Activated naive CD4-positive, alpha-beta T cell treated with anti-CD3 and anti-CD28 coated beads, Interleukin-2, amount 50 U/mL, for 72 hours (primary cell): ENCODE results near the gene FAM124A. TPM values are rescaled to one million over a fixed set of nuclear protein-coding genes. Genes with fewer than 3 reads are reported as not detected.

Experiments used
- ATAC-seq, 2 donors: fragments of 150-1000 bp; cut with Tn5 transposase; 2 replicates each; pipeline ENCODE4 v1.10.0; 2021; ENCODE audit warnings: mild to moderate bottlenecking in 2 of 2, moderate library complexity in 2 of 2
- DNase-seq, 2 donors: peaks; one replicate each; pipeline ENCODE4 v3.0.0; 2021 to 2022; ENCODE audit warnings: low spot score in 2 of 2
- H3K27ac Mint-ChIP-seq, 2 donors: one replicate each; pipeline ENCODE4 v1.8.0; 2022; ENCODE audit warnings: mild to moderate bottlenecking in 2 of 2, mixed read lengths in 2 of 2
- H3K36me3 Mint-ChIP-seq, 2 donors: one replicate each; pipeline ENCODE4 v1.8.0; 2022; ENCODE audit warnings: mixed read lengths in 2 of 2
- H3K9me3 Mint-ChIP-seq, 2 donors: one replicate each; pipeline ENCODE4 v1.8.0; 2022; ENCODE audit warnings: mixed read lengths in 2 of 2
- total RNA-seq, 2 donors: library from RNA; stranded (reverse); gene quantifications; one replicate each; pipeline ENCODE4 v1.2.3, GENCODE V29; 2022

FAM124A gene
- total RNA-seq, 2 donors from 2014 or later, result 0.09 to 0.35 TPM

- no peak for DNase-seq
- ATAC-seq, result no peak
- Mint-ChIP-seq H3K27ac (no peak overlapping the region), H3K9me3 (no peaks in the 10 kb centered on the region), H3K36me3 (no peaks in the 10 kb centered on the region)
Observed at GRCh38 chr13:51208716-51209115, 13.5 kb upstream of the FAM124A start.

DNA sequence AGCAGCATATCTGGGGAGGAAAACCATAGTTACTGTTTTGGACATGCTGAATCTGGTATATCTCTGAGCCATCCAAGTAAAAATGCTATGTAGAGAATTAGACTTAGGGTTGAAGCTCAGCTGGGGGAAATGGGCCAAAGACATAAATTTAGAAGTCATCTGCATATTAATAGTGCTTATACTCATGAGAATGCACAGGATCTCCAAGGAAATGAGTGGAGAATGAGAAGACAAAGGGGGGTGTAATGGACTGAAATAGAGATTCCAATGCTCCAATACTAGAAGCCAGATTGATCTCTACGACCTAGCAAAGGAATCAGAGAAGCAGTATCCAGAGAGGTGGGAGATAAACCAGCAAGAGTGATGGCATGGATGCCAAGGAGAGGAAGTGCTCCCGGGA lies 10.3 kb upstream of the FAM124A start:
- Mint-ChIP-seq H3K36me3 (no peaks in the 10 kb centered on the region), H3K27ac (no peak overlapping the region), H3K9me3 (no peaks in the 10 kb centered on the region)
- no peak for ATAC-seq
- no peak for DNase-seq

- DNase-seq, result no peak
- Mint-ChIP-seq H3K27ac (no peak overlapping the region), H3K9me3 (no peaks in the 10 kb centered on the region), H3K36me3 (no peaks in the 10 kb centered on the region)
- ATAC-seq, result no peak
Observed at GRCh38 chr13:51212758-51213157, 9.4 kb upstream of the FAM124A start.

DNA sequence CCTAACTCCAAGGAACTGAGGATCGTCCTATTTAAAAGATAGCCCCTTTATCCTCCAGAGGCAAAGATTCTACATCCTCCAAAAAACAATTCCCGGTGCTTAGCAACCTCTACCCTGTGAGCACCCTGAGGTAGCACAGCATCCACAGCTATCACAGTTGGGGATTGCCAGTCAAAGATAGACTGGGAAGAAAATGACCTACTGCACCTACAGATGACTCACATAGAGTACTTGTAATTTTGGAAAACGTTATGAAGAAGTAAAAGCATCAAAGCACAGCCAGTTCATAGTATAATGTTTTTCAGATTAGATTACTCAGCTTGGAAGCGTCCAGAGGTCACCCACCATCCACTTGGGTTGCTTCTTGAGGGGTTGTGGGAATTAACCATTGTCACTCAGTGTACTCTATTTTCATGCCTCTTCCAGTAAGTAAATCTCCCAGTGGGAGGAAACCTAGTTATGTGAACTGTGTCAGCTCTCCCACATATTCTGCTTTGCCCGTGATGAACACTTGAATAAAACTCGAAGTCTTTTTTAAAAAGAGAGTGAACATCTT lies 8.9 kb upstream of the FAM124A start:
- no peak for DNase-seq
- Mint-ChIP-seq H3K36me3 (no peaks in the 10 kb centered on the region), H3K27ac (no peak overlapping the region), H3K9me3 (no peaks in the 10 kb centered on the region)
- peak in 1 of 2 donors; percentile 38 for ATAC-seq

DNA sequence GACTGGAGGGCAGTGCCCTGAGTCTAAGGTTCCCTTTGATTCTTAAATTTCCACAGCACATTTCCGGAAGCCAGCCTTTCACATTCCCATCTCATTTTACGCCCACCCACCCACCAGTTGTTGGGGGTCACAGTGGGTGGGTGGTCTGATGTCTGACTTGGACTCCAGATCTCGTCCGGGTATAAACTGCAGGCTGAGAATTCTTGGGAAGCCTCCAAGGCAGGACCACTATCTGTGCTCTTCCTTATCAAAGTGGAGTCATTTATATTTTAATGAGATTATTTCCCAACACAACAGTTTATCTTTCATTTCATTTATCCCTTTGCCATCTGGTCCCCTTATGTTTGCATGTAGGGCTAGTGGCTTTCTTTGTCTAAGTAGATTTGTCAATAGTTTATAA lies 3.6 kb upstream of the FAM124A start:
- Mint-ChIP-seq H3K27ac (no peak overlapping the region), H3K9me3 (no peaks in the 10 kb centered on the region), H3K36me3 (peaks cover 0 to under 1% of the 10 kb centered on the region in 2 donors)
- DNase-seq, result no peak
- ATAC-seq, result no peak

DNA sequence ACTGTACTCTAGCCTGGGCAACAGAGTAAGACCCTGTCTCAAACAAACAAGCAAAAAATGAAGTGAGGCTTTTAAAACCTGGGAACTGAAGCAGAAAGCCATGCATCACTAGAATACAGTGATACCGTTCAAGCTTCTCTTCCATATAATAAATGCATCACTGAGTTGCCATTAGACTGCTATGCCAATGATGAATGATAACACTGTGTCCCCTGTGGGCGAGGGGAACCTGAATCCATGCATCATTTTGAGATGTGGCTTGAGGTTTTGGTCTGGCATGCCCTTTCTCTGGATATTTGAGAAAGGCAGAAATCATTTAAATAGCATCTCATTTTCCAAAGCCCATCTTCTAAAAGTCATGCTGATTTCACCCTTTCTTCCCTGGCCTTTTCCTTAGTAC lies 1.5 kb upstream of the FAM124A start:
- Mint-ChIP-seq H3K27ac (no peak overlapping the region), H3K9me3 (no peaks in the 10 kb centered on the region), H3K36me3 (peaks cover 0 to 4% of the 10 kb centered on the region in 2 donors)
- ATAC-seq, result no peak
- DNase-seq, result no peak

- ATAC-seq, result no peak
- Mint-ChIP-seq H3K27ac (no peak overlapping the region), H3K9me3 (no peaks in the 10 kb centered on the region), H3K36me3 (peaks cover 0 to 4% of the 10 kb centered on the region in 2 donors)
- DNase-seq, result no peak
Observed at GRCh38 chr13:51221108-51221507, 1.1 kb upstream of the FAM124A start.

GRCh38 chr13:51221674-51222036 lies 543 bp upstream of the FAM124A start:
- no peaks in the 10 kb centered on the region for H3K9me3 Mint-ChIP-seq
- peaks cover 0 to 4% of the 10 kb centered on the region in 2 donors for H3K36me3 Mint-ChIP-seq
- DNase-seq (peak in 1 of 2 donors; percentile 17), ATAC-seq (no peak)
- no peak overlapping the region for H3K27ac Mint-ChIP-seq

DNA sequence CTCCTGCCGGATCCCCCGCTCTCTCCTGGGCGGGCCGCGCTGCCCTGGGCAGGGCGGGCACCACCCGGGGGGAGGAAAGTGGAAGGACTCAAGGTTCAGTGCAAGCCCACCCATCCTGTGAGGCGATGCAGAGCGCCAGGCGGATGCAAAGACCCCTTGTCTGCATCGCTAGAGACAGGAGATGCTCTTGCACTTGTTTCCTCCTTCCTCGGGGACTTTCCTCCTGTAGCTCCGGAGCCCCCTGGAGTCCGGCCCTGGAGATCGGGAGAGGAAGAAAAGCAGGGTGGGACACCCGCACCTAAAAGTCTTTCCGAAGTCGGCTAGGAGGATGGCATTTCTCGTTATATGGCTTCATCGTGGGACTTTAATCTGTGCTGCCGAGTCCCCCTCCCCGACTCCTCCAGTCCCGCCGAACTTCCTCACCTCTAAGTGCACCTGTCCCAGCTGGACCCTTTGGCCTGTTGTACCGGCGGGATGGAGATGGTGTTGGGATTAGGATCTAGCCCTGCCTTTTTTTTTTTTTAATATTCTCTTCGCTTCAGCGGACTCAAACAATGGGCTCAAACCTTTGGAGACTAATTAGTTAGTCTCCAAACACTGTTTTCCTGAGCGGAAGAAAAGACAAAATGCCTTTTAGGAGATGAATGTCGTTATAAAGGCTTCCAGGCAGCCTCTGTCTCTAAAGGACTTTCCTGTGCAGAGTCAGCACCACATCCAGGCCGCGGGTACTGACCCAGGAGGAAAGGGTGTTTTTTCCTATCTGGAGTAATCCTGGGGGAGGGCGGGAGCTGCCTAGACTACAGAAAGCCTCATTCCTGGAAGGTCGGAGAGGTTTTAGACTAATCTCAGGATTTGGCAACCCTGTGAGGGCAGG lies 725 bp downstream of the FAM124A start:
- DNase-seq (peak in 1 of 2 donors; percentile 7), ATAC-seq (peak in 1 of 2 donors; percentile 28)

GRCh38 chr13:51223560-51224270 lies 1.5 kb downstream of the FAM124A start:
- ATAC-seq, result no peak
- Mint-ChIP-seq H3K9me3 (no peaks in the 10 kb centered on the region), H3K36me3 (peaks cover 0 to 4% of the 10 kb centered on the region in 2 donors), H3K27ac (no peak overlapping the region)
- no peak for DNase-seq

More for the DNA sequence above, 725 bp downstream of the FAM124A start:
- no peaks in the 10 kb centered on the region for H3K9me3 Mint-ChIP-seq
- no peak overlapping the region for H3K27ac Mint-ChIP-seq
- peaks cover 0 to 4% of the 10 kb centered on the region in 2 donors for H3K36me3 Mint-ChIP-seq

DNA sequence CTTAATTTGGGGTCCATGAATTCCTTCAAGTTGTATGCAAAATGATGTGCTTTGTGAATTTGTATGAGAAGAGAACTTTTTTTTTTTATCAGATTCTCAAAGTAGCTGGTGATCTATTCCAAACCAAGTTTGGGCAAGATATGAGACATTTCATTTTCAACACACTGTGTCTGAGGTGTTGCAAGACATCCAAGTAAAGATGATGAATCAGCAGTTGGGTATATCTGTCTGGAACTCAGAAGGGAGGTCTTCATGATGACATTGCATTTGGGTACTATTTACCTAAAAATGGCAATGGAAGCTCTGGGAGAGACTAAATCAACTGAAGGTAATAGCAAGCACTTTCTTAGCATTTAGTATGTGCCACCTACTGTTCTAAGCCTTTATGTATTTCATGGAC lies 2.8 kb downstream of the FAM124A start:
- Mint-ChIP-seq H3K27ac (no peak overlapping the region), H3K9me3 (no peaks in the 10 kb centered on the region), H3K36me3 (peaks cover 0 to 4% of the 10 kb centered on the region in 2 donors)
- ATAC-seq (no peak), DNase-seq (no peak)

GRCh38 chr13:51227404-51227803 lies 5.2 kb downstream of the FAM124A start:
- H3K9me3 Mint-ChIP-seq, result no peaks in the 10 kb centered on the region
- no peak overlapping the region for H3K27ac Mint-ChIP-seq
- H3K36me3 Mint-ChIP-seq, result peaks cover 0 to 4% of the 10 kb centered on the region in 2 donors
- DNase-seq (no peak), ATAC-seq (no peak)

DNA sequence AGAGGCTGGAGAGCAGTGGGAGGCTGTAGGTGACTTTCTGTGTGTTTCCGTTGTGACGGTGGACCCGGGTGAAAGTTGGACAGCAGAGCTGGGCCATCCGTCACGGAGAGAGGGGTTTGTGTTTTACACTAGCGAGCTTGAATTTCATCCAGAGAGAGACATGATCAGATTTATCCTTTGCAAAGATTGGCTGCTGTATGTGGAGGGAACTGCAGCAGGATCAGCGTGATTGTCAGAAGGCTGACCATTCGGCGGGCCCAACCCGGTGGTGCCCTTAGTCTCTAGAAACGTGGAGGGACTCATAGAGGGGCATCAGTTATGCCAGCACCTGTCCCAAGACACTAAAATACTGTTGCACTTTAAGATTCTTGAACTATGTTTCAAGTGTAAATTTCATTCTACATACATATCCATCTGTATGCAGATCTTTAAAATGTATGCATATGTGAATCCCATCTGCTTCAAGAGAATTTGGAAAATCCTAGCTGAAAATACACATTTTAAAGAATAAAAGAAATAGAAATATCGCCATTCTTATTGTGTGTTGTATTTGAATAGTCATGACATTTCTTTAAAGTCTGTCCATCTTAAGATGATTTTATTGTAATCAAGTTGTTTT lies 7.0 kb downstream of the FAM124A start:
- DNase-seq (no peak), ATAC-seq (no peak)
- no peaks in the 10 kb centered on the region for H3K36me3 Mint-ChIP-seq
- H3K9me3 Mint-ChIP-seq, result no peaks in the 10 kb centered on the region
- H3K27ac Mint-ChIP-seq, result no peak overlapping the region

DNA sequence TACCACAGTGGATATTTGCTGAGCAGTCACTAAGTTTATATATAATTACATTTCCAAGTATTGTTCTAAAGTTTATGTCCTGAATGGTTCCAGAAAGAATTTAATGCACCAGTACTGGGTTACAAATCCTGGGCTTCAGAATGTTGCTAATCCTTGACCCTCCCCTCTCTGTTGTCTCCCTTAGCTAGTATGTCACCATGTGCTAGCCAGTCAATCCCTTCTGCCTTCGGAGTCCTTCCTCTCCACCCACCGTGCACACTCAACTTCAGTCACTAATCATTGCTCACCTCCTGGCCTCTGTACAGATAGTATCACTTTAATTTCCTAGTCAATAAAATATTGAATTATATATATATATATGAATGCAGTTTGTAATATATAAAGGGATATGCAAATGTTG lies 7.5 kb downstream of the FAM124A start:
- Mint-ChIP-seq H3K27ac (no peak overlapping the region), H3K36me3 (no peaks in the 10 kb centered on the region), H3K9me3 (no peaks in the 10 kb centered on the region)
- DNase-seq, result no peak
- no peak for ATAC-seq

GRCh38 chr13:51230477-51231105 lies 8.4 kb downstream of the FAM124A start:
- ATAC-seq (no peak), DNase-seq (no peak)
- H3K27ac Mint-ChIP-seq, result no peak overlapping the region
- H3K36me3 Mint-ChIP-seq, result no peaks in the 10 kb centered on the region
- H3K9me3 Mint-ChIP-seq, result no peaks in the 10 kb centered on the region

DNA sequence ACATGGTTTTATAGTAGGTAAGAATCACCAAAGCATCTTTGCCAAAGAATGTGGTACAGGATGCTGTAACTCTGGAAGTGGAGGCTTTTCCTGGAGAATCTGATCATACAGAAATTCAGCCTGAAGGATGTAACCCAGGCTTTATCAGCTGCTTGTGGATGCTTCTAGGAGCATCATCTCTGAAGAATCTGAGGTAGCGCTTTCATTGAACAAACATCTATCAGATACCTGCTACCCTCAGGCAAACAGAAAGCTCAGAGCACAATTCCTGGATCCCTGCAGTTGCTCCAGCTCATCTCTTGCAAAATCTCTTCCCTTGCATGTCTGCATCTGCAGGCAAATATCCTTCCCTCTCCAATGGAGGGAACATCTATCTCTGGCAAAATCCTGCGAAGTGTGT lies 9.3 kb downstream of the FAM124A start:
- Mint-ChIP-seq H3K27ac (no peak overlapping the region), H3K36me3 (no peaks in the 10 kb centered on the region), H3K9me3 (no peaks in the 10 kb centered on the region)
- ATAC-seq (no peak), DNase-seq (no peak)

- H3K36me3 Mint-ChIP-seq, result no peaks in the 10 kb centered on the region
- DNase-seq (no peak), ATAC-seq (no peak)
- no peaks in the 10 kb centered on the region for H3K9me3 Mint-ChIP-seq
- no peak overlapping the region for H3K27ac Mint-ChIP-seq
Observed at GRCh38 chr13:51232328-51232727, 10.1 kb downstream of the FAM124A start.
